Sigmoid colon (tissue), 7 donors: ENCODE measurements around the gene SYNJ2. TPM values are rescaled to one million over a fixed set of nuclear protein-coding genes. Genes with fewer than 3 reads are reported as not detected.

Experiments
- DNase-seq: peaks from one replicate; pipeline ENCODE4 v3.0.0-alpha.2; 2019
- H3K27ac ChIP-seq, 4 donors: fragments of 200-600 bp; sonication (generic); one replicate each; pipeline ENCODE4 v1.5.1; 2016 to 2019; ENCODE audit warnings: mild to moderate bottlenecking in 1 of 4
- H3K27me3 ChIP-seq, 3 donors: fragments of 200-600 bp; sonication (generic); one replicate each; pipeline ENCODE4 v1.5.1; 2019; ENCODE audit warnings: mild to moderate bottlenecking in 1 of 3
- H3K36me3 ChIP-seq, 4 donors: fragments of 200-600 bp; sonication (generic); one replicate each; pipeline ENCODE4 v1.5.1; 2016 to 2019
- H3K4me1 ChIP-seq, 4 donors: fragments of 200-600 bp; sonication (generic); one replicate each; pipeline ENCODE4 v1.5.1; 2017 to 2019
- H3K4me3 ChIP-seq, 4 donors: fragments of 200-600 bp; sonication (generic); one replicate each; pipeline ENCODE4 v1.5.1; 2017 to 2019; ENCODE audit warnings: mild to moderate bottlenecking in 2 of 4, moderate library complexity in 1 of 4
- H3K9me3 ChIP-seq, 4 donors: fragments of 200-600 bp in 3 of 4; sonication (generic) in 3 of 4; one replicate each; pipeline versions ENCODE4 v1.5.1 to v1.6.1; 2013 to 2019
- EP300 ChIP-seq, 4 donors: sonication (generic); formaldehyde crosslinking; IDR thresholded peaks; one replicate each; pipeline ENCODE4 v1.6.1; 2017; ENCODE audit warnings: antibody characterized with exemption in 4 of 4
- POLR2A ChIP-seq, 2 donors: fragments of 450-650 bp; IDR thresholded peaks; one replicate each; pipeline ENCODE4 v1.6.1; 2016; ENCODE audit warnings: antibody characterized with exemption in 2 of 2, mild to moderate bottlenecking in 2 of 2, moderate library complexity in 2 of 2
- POLR2AphosphoS5 ChIP-seq, 4 donors: sonication (generic); formaldehyde crosslinking; IDR thresholded peaks; one replicate each; pipeline ENCODE4 v1.6.1; 2017; ENCODE audit warnings: antibody characterized with exemption in 4 of 4
- WGBS, 2 donors: extraction: QIAGEN DNeasy Blood & Tissue Kit; methylation state at CpG; one replicate each; pipeline ENCODE4 v1.1.7; 2013; 5-methylcytosine and 5-hydroxymethylcytosine counted together
- intact Hi-C: fragments of 100-400 bp; cut with DNase I; formaldehyde crosslinking; loops from one replicate; pipeline ENCODE4 v1.15.1; 2023
- polyA plus RNA-seq, 3 donors: library from polyadenylated mRNA; stranded (reverse); fragments of 200-250 nt; gene quantifications; one replicate each; pipeline ENCODE4 v1.2.3, GENCODE V29; 2013
- total RNA-seq, 4 donors: library from RNA; depleted of rRNA; stranded (reverse); fragments of >200 nt; gene quantifications; one replicate each; pipeline ENCODE4 v1.1.0, GENCODE V29; 2016
- TF ChIP-seq, protein P1 (sequence below), 4 experiments: fragments of 450-650 bp in 3 of 4; fragments of 200-600 bp in 1 of 4; IDR thresholded peaks; one replicate each; pipeline ENCODE4 v1.5.1; 2016 to 2019; ENCODE audit warnings: antibody characterized with exemption in 4 of 4, mild to moderate bottlenecking in 3 of 4, moderate library complexity in 2 of 4
- donor health status: healthy with polysubstance abuse.
- donor health status: Bipolar disorder and iron deficiency.
- donor health status: healthy.

SYNJ2 gene
- total and polyA plus RNA-seq, 7 donors: 8.7 to 22.9 (median 12.9) TPM

DNA sequence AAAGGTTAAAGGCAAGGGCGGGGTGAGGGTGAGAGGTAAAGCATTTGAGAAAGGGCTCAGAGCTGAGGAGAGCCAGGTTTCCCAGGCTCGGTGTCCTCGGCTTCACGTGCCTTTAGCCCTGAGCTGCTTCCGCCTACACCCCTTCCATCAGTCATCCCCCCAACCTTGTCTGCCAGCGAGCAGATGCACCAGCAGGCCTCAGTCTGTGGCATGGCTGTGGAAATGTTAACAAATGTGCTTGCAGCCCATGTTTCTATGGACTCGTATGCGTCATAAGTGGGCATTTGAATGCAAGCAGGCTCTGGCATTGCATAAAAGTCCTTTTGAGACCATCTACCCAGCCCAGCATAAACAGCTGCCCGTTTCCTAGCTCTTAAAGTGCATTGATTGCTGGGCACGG is 88.8 kb downstream of the SYNJ2 start:
- intact Hi-C loops: loop anchor here (5.0 kb wide), 2 partner anchors 248 to 313 kb away; partner anchors contain the start of gene SNX9
- no peak for DNase-seq
- Histone ChIP-seq H3K4me3 (no peak overlapping the region), H3K4me1 (peaks cover 0 to 7% (median 0%) of the 10 kb centered on the region in 4 donors), H3K27ac (peak overlapping the region in 1 of 4 donors; percentile 55), H3K9me3 (no peaks in the 10 kb centered on the region), H3K36me3 (peaks cover 0 to 49% (median 5%) of the 10 kb centered on the region in 4 donors), H3K27me3 (no peaks in the 10 kb centered on the region)
- whole genome bisulfite sequencing, 2 donors: 93 to 95% methylated on average over 10 of the region's 10 CpGs
- TF ChIP-seq POLR2A (IDR thresholded peaks at IDR 0.05) (no peak), EP300 (IDR thresholded peaks at IDR 0.05) (no peak), POLR2AphosphoS5 (IDR thresholded peaks at IDR 0.05) (no peak)
- TF ChIP-seq, protein P1, sequence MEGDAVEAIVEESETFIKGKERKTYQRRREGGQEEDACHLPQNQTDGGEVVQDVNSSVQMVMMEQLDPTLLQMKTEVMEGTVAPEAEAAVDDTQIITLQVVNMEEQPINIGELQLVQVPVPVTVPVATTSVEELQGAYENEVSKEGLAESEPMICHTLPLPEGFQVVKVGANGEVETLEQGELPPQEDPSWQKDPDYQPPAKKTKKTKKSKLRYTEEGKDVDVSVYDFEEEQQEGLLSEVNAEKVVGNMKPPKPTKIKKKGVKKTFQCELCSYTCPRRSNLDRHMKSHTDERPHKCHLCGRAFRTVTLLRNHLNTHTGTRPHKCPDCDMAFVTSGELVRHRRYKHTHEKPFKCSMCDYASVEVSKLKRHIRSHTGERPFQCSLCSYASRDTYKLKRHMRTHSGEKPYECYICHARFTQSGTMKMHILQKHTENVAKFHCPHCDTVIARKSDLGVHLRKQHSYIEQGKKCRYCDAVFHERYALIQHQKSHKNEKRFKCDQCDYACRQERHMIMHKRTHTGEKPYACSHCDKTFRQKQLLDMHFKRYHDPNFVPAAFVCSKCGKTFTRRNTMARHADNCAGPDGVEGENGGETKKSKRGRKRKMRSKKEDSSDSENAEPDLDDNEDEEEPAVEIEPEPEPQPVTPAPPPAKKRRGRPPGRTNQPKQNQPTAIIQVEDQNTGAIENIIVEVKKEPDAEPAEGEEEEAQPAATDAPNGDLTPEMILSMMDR (IDR thresholded peaks at IDR 0.05): no peak

DNA sequence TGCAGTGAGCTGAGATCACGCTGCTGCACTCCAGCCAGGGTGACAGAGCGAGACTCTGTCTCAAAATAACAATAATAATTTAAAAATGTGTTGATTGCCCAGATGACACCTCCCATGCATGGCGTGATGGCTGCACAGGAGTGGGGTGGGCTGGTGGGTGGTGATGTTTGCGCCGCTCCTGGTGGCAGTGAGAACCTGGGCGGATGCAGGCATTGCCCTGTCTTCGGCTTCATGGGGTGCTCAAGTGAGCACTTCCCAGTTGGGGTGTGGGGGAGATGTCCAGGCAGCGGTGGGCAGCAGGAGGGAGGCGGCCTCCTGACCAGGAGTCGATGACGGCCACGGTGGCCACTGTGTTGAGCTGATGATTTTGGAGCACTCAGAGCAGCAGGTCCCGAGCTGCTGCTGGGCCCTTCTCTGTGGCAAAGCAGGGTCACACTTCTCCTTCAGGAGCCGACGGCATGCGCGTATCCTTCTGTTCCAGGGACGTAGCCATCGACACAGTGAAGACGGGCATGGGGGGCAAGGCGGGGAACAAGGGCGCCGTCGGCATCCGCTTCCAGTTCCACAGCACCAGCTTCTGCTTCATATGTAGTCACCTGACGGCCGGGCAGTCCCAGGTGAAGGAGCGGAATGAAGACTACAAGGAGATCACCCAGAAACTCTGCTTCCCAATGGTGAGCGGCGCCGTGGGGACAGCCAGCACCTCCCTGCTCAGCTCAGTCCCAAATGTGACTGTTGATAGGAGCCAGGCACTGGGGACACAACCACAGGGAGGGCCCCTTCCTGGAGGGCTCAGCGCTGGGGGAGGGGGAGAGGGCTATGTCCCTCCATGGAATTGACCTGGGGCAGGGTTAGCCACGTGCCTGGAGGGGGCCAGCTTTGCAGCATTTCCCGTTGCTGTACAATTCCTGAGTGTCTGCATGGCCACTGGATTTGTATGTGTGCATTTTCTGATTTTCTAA is 89.7 kb downstream of the SYNJ2 start:
- WGBS, 2 donors: 89 to 92% methylated on average over 34 of the region's 34 CpGs
- peak overlapping the region in 2 of 4 donors; percentile 1 to 26 for H3K27ac ChIP-seq

DNA sequence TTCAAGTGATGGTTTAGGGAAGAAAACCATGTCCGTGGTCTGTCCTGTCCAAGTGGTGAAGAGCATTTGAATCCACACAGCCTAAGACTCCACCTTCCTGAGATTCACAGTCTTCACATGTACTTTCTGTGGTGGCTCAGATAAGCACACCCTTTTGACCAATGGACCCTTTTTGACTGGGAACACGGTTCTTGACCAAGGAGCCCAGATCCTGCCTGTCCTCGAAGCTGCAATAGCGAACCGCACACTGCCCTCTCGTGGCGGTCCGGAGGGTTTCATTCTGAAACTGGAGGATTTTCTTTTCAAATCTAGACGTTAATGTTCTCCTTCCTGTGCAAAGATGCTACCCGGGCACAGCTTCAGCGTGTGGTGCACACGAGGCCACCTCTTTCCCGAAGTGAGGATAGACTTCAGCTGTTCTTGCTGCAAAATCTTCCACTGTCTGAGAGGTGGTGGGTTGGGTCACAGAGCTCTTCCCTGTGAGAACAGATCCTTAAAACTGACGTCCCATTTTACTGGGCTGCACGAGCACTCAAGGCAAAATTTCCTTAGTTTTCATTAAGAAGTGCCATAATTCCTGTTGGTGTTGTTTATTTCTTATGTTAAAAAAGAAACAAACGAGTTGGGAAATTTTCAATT is 90.5 kb downstream of the SYNJ2 start:
- WGBS, 2 donors: 21 to 23% methylated on average over 16 of the region's 16 CpGs
- H3K9me3 ChIP-seq: no peaks in the 10 kb centered on the region
- DNase-seq: peak; percentile 87
- TF ChIP-seq EP300 (IDR thresholded peaks at IDR 0.05) (no peak), POLR2A (IDR thresholded peaks at IDR 0.05) (no peak), POLR2AphosphoS5 (IDR thresholded peaks at IDR 0.05) (peak in 1 of 4 donors; percentile 21)
- TF ChIP-seq, protein P1 (IDR thresholded peaks at IDR 0.05): peak; percentile 76 to 81 (median 80)
- H3K27ac ChIP-seq: peak overlapping the region in 1 of 4 donors; percentile 26
- H3K4me1 ChIP-seq: peaks cover 0 to 7% (median 0%) of the 10 kb centered on the region in 4 donors
- H3K27me3 ChIP-seq: no peaks in the 10 kb centered on the region
- H3K36me3 ChIP-seq: peaks cover 0 to 50% (median 9%) of the 10 kb centered on the region in 4 donors
- no peak overlapping the region for H3K4me3 ChIP-seq
- intact Hi-C loops: loop anchor here (2.0 to 5.0 kb wide), 3 partner anchors 91 to 315 kb away; partner anchors contain the start of genes SNX9 and SYNJ2

More for the DNA sequence above, 89.7 kb downstream of the SYNJ2 start:
- intact Hi-C loops: loop anchor here (2.0 to 5.0 kb wide), 3 partner anchors 91 to 314 kb away; partner anchors contain the start of genes SNX9 and SYNJ2
- peaks cover 0 to 50% (median 7%) of the 10 kb centered on the region in 4 donors for H3K36me3 ChIP-seq
- peaks cover 0 to 7% (median 0%) of the 10 kb centered on the region in 4 donors for H3K4me1 ChIP-seq
- no peaks in the 10 kb centered on the region for H3K27me3 ChIP-seq
- DNase-seq: peak; percentile 51
- H3K4me3 ChIP-seq: no peak overlapping the region
- TF ChIP-seq POLR2AphosphoS5 (IDR thresholded peaks at IDR 0.05) (no peak), EP300 (IDR thresholded peaks at IDR 0.05) (no peak), POLR2A (IDR thresholded peaks at IDR 0.05) (no peak)
- TF ChIP-seq, protein P1 (IDR thresholded peaks at IDR 0.05): no peak
- no peaks in the 10 kb centered on the region for H3K9me3 ChIP-seq

DNA sequence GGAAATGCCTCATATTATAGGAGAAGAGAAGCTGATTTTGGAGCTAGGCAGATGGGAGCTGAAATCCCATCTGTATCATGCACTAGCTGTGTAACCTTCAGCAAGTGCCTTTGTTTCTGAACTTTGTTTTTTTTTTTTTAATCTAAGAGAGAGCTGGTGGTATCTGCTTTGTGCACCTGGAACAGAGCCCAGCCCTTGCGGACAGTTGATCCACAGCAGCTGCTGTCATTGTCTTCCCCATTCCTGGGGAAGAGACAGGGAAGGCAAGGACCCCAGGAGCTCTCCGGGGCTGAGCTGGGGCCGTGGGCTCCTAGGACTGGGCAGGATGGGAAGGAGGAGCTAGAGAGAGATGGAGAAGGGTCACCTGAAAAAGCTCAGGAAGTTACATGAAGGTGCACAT is 92.1 kb downstream of the SYNJ2 start:
- Histone ChIP-seq H3K4me3 (no peak overlapping the region), H3K36me3 (peaks cover 0 to 52% (median 14%) of the 10 kb centered on the region in 4 donors), H3K9me3 (no peaks in the 10 kb centered on the region), H3K27me3 (no peaks in the 10 kb centered on the region), H3K27ac (no peak overlapping the region), H3K4me1 (peaks cover 0 to 7% (median 0%) of the 10 kb centered on the region in 4 donors)
- 79 to 91% methylated on average over 3 of the region's 3 CpGs for WGBS, 2 donors
- TF ChIP-seq POLR2A (IDR thresholded peaks at IDR 0.05) (no peak), EP300 (IDR thresholded peaks at IDR 0.05) (no peak), POLR2AphosphoS5 (IDR thresholded peaks at IDR 0.05) (no peak)
- TF ChIP-seq, protein P1 (IDR thresholded peaks at IDR 0.05): no peak
- intact Hi-C loops: loop anchor here (2.0 to 5.0 kb wide), 3 partner anchors 93 to 316 kb away; partner anchors contain the start of genes SNX9 and SYNJ2
- DNase-seq: no peak
